Mucosa of descending colon (tissue), 3 donors: ENCODE measurements around the gene FMR1NB. TPM values are rescaled to one million over a fixed set of nuclear protein-coding genes. Genes with fewer than 3 reads are reported as not detected.

Experiments
- ATAC-seq: fragments of 200-7000 bp; cut with Tn5 transposase; one replicate; pipeline ENCODE4 v1.9.1; 2020; ENCODE audit warnings: mild to moderate bottlenecking, moderate library complexity
- DNase-seq, 3 donors: peaks; one replicate each; pipeline ENCODE4 v3.0.0-alpha.2; 2020
- H3K36me3 ChIP-seq: fragments of 200-600 bp; one replicate; pipeline ENCODE4 v1.8.0; 2021; ENCODE audit warnings: low read depth, mild to moderate bottlenecking
- H3K4me1 ChIP-seq: fragments of 200-600 bp; one replicate; pipeline ENCODE4 v1.8.0; 2021; ENCODE audit warnings: low read depth, mild to moderate bottlenecking
- H3K4me3 ChIP-seq: fragments of 200-600 bp; one replicate; pipeline ENCODE4 v1.8.0; 2021; ENCODE audit warnings: mild to moderate bottlenecking
- H3K9me3 ChIP-seq: fragments of 200-600 bp; one replicate; pipeline ENCODE4 v1.8.0; 2021; ENCODE audit warnings: mild to moderate bottlenecking
- CTCF ChIP-seq: fragments of 200-600 bp; IDR thresholded peaks from one replicate; pipeline ENCODE4 v1.8.0; 2022; ENCODE audit warnings: antibody characterized with exemption, mild to moderate bottlenecking
- intact Hi-C, 2 donors: fragments of 100-400 bp; cut with DNase I in 1 of 2; cut with micrococcal nuclease in 1 of 2; formaldehyde crosslinking; loops; one replicate each; pipeline versions ENCODE4 v1.11.0 to v1.11.1; 2022; cut with DNase I, micrococcal nuclease
- long read RNA-seq, 2 donors: library from polyadenylated mRNA; unstranded; transcript quantifications; one replicate each; pipeline ENCODE4 v2.0.0, GENCODE V29; 2019 to 2021
- total RNA-seq, 3 donors: library from RNA; stranded (reverse); fragmentation: NEBNext Ultra II Directional in 2 of 3; extraction: Animal tissue kit (Norgen Biotek cat#: 25700) in 2 of 3; gene quantifications; one replicate each; pipeline versions ENCODE4 v1.2.1 to v1.2.4, GENCODE V29; 2021 to 2023
- donor health status: DM: no; HTN: no; CAD: no; lungs with moderate emphysema.
- donor health status: DM: no; HTN: no; CAD: no.
- donor health status: DM: no; HTN: yes; CAD: no.

Gene FMR1NB
- not detected for total RNA-seq
- long read RNA-seq, donor 1 = 0 reads
- long read RNA-seq, donor 2 = 0 reads

- Histone ChIP-seq H3K4me3 (no peak within 1 kb of the TSS), H3K4me1 (no peaks in the 10 kb centered on the region), H3K9me3 (no peaks in the 10 kb centered on the region), H3K36me3 (no peaks in the 10 kb centered on the region)
- intact Hi-C loops = no loop called here
- TF ChIP-seq CTCF = no peak
- DNase-seq = no peak
- no peak for ATAC-seq
Measured at GRCh38 chrX:147981038-147981752, at the start of gene FMR1NB. TSS of gene FMR1NB (plus strand) at chrX:147981337. CDS start at chrX:147981403, 66 bp downstream.

- DNase-seq = no peak
- TF ChIP-seq CTCF = no peak
- no peak for ATAC-seq
- Histone ChIP-seq H3K36me3 (no peaks in the 10 kb centered on the region), H3K9me3 (no peaks in the 10 kb centered on the region), H3K4me1 (no peaks in the 10 kb centered on the region), H3K4me3 (no peak overlapping the region)
- intact Hi-C loops = no loop called here
Measured at GRCh38 chrX:147933815-147934214, 47.3 kb upstream of the FMR1NB start.

- no peaks in the 10 kb centered on the region for H3K36me3 ChIP-seq
- intact Hi-C loops = no loop called here
- no peak for DNase-seq
- no peaks in the 10 kb centered on the region for H3K4me1 ChIP-seq
- no peak overlapping the region for H3K4me3 ChIP-seq
- no peak for ATAC-seq
- no peaks in the 10 kb centered on the region for H3K9me3 ChIP-seq
- no peak for TF ChIP-seq CTCF
Measured at GRCh38 chrX:147935156-147935758, 45.9 kb upstream of the FMR1NB start.

GRCh38 chrX:147945286-147945685 lies 35.9 kb upstream of the FMR1NB start:
- no peak overlapping the region for H3K4me3 ChIP-seq
- no peak for TF ChIP-seq CTCF
- no peaks in the 10 kb centered on the region for H3K36me3 ChIP-seq
- DNase-seq (no peak), ATAC-seq (no peak)
- H3K4me1 ChIP-seq = no peaks in the 10 kb centered on the region
- intact Hi-C loops = no loop called here
- no peaks in the 10 kb centered on the region for H3K9me3 ChIP-seq

- Histone ChIP-seq H3K4me3 (no peak overlapping the region), H3K4me1 (no peaks in the 10 kb centered on the region), H3K9me3 (no peaks in the 10 kb centered on the region), H3K36me3 (no peaks in the 10 kb centered on the region)
- intact Hi-C loops = no loop called here
- no peak for TF ChIP-seq CTCF
- ATAC-seq = peak; percentile 79
- peak in 2 of 3 donors; percentile 28 to 35 for DNase-seq
Measured at GRCh38 chrX:147948531-147948930, 32.6 kb upstream of the FMR1NB start.
